Left forelimb (tissue), 1 donor: ENCODE measurements around the gene EFTUD2.

Source experiments
- DNase-seq: peaks from one replicate; pipeline ENCODE4 v3.0.0-alpha.2; 2018; ENCODE audit warnings: low spot score

Gene EFTUD2

DNA sequence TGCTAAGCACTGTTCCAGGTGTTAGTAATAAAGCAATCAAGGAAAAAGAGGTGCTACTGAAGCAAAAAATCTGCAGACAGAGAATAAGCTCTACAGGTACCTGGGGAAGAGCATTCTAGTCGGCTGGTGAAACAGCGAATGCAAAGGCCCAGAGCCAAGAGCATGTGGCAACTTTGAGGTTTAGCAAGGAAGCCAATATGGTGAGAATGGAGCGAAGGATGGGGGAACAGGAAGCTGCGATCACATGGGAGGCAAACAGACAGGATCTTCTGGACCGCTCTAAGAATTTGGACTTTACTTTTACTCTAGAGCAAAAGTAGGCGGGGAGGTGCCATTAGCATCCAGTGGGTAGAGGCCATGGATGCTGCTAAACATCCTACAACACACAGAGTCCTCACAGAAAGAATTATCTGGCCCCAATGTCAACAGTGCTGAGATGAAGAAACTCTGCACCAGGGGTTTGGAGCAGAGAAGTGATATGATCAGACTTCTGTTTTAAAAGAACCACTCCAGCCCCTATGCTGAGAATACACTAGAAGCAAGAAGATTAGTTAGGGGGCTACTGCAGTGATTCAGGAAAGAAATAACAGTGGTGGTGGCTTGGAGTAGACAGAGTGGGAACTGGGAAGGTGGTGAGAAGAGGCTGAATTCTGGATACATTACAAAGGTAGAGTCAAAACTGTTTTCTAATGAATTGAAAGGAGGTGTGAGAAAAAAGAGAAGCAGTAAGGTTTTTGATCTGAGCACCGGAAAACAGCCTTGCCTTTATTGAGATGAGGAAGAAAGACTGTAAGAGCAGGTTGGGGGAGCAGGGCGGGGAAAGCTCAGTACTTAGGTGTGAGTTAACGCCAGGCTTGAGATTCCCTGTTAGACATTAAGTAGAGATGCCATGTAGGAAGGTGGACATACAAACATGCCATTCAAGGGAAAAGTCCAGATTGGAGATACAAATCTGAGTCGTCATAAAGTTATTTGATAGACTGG, 11.0 kb downstream of the EFTUD2 start:
- no peak for DNase-seq

DNA sequence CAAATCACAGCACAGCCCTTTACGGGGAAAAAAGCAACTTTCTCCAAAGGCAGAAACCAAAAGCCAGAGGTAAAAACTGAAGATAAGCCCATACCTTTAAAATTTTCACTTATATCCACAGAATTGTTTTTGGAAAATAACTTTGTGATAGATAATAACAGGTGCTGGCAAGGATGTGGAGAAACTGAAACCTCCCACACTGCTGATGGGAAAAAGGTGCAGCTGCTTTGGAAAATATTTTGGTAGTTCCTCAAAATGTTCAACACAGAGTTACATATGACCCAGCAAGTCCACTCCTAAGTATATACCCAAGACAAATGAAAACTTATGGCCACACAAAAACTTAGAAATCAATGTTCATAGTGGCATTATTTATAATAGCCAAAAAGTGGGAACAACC, 12.2 kb downstream of the EFTUD2 start:
- DNase-seq, result no peak

DNA sequence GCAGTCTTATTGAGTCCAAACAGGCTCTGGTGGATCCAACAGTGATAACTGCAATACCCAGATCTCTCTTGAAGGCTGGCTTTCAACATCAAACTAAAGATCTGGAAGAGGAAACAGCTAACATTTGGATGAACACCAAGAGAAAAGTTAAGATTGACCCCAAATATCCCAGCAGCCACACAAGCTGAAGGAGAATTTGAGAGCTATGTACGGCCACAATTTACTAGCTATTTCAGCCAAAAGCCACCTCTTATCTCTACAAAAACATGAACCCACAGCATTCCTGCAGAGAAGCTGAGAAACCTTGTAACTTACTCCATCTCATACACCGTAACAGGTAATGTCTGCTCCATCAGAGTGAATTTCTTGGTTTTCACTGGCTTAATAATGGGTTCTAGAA, 14.3 kb downstream of the EFTUD2 start:
- DNase-seq, result no peak

DNA sequence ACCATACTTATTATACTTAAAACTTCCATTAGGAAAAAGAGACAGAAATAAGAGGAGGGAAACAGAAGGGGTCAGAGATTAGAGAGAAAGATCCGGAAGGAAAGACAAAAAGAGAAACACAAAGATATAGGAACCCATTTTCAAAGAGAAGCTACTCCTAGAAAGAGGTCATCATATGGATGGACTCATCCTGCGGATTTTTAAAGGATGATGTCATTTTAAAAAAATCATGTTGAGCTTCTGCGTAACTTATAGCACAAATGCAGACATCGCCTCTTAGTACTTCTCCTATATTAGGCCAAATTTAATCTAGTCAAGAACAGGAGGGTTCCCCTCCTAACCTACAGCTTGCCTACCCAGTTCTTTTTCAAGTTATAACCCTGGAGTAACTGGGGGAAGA, 18.1 kb downstream of the EFTUD2 start:
- no peak for DNase-seq

DNA sequence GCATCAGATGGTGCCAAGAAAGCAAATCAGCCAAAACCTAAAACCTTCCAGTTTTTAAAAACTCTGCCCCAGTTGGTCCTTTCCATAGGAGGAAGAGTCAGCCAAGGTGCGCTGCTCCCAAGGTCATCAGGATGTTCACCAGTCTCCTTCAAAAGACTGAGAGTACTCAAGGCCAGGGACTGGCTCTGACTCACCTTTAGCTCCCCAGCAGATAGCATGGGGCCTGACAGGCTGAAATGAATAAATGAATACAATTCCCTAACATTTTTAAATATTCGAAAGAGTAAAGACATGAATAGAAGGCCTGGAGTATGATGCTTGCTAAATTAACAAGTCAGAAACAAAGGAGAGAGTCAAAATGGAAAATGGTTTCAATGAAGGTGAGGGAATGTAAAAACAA, 19.2 kb downstream of the EFTUD2 start:
- DNase-seq, result no peak

DNA sequence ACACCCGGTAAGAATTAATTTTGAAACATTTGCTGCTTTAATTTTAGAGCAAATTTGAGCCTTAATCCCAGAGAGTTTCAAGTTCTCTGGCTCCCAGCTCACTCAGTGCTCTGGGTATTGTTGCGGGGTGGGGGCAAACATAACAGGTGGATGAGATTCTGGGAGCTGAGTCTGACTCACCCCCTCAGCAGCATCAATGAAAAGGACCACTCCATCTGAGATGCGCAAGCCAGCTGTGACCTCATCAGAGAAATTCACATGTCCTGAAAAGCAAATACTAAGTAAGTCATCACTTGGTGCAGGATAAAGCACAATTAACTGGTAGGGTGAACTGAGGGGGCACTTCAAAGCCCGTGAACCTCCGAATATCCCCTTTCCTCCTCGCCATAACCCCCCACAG, 19.9 kb downstream of the EFTUD2 start:
- no peak for DNase-seq

DNA sequence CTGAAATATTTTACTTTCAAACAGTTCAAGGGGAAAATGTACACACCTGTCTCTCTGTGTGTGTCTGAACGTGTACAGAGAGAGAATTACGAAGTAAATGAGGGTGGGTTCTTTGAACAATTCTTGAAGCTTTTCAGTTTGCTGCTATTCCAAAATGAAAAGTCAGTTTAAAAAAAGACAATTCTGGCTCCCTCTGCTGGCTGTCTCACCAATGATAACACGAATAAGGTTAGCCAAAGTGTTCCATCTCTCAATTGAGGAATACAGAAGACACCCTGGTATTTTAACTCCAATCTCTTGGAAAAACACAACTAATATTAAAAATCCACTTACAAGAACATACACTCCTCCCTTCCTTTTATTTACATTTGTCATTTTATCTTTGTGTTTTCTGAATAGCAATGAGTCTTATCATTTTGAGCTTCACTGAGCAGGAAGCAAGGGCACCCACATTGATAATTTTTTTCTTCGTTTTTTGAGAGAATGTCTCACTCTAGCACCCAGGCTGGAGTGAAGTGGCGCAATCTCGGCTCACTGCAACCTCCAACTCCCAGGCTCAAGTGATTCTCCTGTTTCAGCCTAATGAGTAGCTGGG, 20.5 kb downstream of the EFTUD2 start:
- DNase-seq, result no peak

DNA sequence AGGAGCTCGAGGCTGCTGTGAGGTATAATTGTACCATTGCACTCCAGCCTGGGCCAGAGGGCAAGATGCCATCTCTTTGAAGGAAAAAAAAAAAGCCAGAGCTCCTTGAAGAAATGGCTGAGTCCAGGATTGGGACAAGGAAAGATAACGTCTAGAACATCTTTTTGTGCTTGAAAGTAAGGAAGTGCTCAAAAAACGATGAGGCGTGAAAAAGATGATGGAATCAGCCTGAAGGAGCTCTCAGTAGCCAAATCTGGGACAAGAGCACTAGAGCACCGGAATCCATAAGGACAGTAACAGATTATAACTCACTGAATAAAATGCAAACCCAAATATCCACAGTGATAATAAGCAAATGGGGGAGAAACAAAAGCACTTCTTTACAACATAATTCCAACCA, 22.1 kb downstream of the EFTUD2 start:
- no peak for DNase-seq

DNA sequence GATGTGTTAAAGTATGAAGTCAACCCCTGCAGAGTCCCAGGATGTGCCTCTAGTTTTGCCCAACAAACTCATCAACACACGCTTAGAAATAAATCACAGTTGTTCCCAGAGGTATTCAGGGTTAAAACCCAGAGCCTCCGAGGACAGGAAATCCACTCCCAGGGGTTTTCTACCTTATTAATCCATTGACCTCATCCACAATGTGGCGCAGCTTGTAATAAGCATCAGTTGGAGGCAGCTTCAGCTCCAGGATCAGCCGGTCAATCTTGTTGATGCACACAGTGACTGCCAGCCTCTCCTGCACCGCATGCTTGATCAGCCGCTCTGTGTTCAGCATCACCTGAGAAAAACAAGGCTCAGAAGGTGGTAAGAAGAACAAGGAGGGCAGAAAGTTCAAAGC, 23.5 kb downstream of the EFTUD2 start:
- DNase-seq, result no peak

DNA sequence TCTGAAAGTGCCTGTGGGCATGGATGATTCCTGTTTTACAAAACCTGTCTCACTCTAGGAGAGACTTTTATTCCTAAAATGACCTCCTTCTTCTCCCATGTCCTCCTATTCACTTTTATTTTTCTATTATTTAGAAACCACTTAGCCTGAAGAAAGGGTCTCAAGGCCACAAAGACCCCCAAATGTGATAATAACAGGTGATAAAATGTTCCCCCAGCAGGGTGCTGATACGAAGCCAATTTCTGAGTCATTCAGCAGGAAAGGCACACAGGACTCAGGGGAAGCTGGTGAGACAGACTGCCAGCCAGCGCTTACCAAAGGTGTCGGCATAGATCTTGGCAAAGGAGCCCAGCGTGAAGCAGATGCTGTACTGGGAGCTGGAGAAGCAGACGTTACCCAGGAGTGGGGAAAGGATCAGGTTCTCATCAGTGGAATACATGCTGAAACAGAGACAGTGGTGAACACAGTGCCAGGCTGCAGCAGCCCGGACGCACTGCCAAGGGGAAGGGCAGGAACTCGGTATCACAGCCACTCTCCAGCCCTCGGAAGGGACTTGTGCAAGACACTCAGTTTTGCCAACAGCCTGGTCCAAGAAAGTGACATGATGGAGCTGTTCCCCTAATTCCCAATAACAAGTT, 27.0 kb downstream of the EFTUD2 start:
- no peak for DNase-seq

DNA sequence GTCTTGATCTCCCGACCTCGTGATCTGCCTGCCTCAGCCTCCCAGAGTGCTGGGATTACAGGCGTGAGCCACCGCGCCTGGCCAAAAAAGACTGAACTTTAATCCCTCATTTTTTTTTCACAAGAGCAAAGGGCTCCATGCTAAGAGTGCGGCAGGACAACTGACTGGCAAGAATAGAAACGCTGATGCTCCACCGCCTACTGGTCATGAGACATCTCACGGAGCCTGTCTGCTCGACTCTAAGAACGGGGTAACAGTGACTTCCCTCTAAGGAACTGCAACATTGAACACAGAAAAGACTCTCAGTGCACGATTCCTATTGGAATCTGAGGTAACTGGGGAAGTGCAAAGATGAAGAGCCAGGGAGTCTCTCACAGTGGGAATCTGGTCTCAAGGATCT, 27.7 kb downstream of the EFTUD2 start:
- no peak for DNase-seq

DNA sequence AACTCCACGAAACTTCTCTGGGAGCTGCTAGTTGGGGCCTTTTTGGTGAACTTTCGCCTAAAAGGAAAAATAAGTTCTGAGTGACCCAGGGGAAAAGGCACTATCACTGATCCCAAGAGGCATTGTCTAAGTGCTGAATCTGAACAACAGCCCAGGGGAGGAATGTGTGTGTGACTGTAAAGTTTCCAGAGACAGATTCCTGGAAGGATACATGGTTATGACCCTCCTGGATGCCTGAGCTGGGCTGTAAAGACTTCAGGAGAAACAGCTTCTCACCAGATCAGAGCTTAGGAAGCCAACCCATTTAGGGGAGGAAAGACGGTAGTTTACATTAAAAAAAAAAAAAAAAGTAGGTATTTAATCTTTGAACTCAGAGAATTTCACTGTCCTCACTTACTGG, 31.4 kb downstream of the EFTUD2 start:
- no peak for DNase-seq

DNA sequence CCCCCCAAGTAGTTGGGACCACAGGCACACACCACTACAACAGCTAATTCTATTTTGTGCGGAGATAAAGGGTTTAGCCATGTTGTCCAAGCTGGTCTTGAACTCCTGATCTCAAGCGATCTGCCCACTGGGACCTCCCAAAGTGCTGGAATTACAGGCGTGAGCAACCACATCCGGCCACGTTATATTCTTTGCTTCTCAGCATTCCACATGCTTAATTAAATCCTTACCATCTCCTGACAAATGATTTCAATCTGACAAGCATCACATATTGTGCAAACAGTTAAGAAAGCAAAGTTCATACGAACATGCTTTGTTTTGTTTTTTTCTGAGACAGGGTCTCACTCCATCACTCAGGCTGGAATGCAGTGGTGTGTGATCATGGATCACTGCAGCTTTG, 33.3 kb downstream of the EFTUD2 start:
- no peak for DNase-seq

DNA sequence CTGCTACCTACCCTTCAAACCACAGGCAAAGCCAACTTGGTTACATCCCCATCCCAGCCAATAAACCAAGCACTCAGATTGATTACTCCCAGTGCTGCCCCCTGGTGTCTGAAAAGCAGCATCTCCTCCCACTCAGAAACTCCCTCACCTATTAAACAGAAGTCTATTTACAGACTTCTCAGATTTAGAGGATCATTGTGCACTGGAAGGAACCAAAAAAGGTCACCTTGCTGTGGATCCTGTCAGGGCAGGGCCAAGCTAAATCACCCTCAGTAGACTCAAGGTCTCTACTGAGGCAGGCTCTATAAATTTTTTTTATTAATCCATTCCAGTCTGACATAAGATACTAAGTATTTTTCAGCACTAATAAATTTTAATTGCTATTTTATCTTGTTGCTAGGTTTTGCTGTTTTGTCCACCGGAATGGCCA, 34.0 kb downstream of the EFTUD2 start:
- peak; percentile 70 for DNase-seq

DNA sequence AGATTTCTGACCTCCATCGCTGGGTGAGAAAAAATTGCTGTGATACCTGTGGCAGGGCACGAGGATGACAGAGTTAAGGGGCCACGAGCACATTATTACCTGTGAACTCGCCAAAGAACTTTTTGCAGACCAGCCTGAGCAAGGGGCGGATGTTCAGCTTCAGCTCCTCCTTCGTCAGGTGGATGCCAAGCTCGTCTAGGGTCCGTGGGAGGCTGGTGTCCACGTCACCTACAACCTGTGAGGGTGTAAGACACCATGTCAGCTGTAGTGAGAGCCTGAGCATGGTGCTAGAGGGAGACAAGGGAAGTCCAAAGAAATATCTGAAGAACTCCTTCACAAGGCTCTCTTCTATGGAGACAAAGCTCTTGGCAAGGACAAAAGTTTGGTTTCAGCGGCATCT, 34.4 kb downstream of the EFTUD2 start:
- no peak for DNase-seq

DNA sequence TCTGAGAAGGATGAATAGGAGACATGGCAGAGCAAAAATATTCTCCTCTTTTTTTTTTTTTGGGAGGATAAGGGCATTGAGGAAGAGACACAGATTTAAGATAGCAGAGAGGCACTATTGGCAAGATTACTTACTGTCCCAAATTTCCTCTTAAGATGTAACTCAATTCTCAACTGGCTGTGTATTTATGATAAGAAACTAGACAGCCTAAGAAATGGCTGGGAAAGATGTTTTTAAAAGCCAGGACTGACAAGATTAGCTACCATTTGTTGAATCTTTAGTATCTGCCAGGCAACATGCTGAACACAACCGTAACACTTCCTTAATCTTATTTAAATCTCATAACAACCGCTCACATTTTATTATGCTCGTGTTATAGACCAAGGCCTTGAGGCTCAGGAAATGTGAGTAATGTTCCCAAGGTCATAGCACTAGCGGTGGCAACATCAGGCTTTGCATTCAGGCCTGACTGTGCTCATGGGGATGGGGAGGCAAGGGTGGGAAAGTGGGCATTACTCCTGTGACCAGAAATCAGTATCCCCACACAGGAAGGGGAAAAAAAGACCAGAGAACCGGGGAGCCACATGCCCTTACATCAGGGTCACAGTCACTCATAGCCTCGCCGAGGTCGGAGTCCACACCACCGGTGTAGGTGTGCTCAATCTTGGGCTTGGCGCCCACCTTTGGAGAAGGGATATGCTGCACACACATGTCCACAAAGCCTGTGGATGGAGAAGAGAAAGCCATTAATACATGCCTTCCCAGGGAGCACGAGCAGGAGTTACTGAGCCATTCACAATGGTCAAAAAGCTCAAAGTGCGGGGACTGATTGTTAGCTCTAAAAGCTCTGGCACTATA, 36.0 kb downstream of the EFTUD2 start:
- no peak for DNase-seq

DNA sequence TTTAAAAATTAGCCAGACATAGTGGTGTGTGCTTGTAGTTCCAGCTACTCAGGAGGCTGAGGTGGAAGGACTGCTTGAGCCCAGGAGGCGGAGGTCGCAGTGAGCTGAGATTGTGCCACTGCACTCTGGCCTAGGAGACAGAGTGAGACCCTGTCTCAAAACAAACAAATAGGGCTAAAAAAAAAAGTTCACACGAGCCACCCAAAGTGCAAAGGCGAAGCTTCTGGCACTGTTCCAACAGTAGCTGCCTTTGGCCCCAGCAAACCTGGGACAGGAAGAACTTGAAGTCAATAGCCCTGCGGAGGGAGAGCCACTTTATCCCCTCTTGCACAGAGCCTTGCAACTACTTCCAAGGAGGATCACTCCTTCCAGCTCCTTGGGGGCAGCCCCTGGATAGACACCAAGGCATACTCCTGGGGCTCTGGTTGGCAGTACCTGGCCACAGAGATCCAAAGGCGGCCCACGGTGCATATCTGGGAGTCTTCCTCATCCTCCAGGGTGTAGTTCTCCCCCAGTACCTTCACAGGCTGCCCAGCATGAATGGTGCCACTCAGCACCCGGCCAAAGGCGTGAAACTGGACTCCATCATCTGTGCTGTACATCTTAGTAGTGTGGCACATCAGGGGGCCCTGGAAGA, 36.8 kb downstream of the EFTUD2 start:
- no peak for DNase-seq

DNA sequence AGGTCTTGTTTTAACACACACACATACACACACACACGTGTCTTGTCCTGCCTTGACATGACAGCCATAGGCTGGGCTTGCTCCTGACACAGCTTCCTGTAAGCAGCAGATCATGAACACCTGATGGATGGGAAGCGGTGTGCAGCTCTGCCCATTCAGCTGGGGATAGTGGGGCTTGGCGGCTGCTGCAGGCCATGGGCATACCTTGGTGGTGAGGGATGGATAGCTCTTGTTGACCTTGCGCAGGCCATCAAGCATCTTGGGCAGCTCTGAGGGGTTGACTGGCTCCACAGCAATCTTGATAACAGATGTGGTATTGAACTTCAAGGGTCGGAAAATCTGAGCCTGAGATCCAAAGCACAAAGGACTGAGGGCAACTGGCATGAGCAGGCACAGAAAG, 39.5 kb downstream of the EFTUD2 start:
- no peak for DNase-seq

DNA sequence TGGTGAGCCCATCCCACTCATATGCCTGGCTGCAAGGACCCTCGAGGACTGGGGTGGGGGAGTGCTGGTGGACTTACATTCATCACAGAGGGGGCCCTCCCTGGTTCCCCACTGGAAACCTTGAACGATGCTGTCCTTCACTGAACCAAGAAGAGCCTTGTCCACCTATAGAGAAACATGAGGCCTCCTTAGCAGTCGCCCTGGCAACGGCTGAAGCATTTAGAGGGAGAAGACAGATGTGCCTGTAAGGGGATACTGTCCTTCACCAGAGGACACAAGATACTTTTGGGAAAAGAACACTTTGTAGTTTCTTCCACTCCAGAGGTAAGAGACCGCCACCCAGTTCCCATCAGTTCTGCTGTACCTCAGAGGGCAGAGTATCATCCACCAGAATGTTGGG, 45.1 kb downstream of the EFTUD2 start:
- DNase-seq, result no peak

DNA sequence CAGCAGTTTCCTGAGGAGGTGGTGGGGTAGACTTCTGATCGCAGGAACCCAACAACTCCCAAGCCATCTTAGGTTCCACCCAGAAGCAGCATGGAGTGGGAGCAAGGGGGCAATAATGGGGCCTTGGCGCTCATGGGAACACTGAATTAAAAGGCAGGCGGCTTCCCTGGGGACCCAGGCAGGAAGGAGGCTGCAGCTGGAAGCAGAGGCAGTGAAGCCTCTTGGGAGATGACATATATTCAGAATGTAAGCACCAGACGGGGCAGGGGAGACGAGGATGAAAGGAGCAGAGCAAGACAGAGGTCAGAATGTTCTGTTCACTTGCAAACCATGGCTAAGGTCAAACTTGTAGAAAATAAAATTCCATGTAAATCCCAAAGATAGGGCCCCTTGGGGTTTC, 48.6 kb downstream of the EFTUD2 start:
- DNase-seq, result no peak

DNA sequence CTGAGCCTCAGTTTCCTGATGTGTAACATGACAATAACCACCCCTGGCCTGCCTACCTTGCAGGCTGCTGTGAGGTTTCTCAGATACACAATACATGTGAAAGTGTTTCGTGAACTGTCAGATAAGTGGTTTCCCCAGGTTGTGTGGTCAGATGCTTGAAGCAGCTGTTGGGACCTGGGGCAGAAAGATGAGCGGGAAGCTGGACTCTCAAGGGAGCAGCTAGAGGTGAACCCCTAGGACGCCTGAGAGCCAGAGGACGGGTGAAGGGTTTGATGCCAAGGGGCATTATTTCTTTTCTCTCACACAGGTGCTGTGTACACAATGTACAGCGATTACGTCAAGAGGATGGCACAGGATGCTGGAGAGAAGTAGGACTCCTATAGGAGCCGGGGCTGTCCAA, 49.2 kb downstream of the EFTUD2 start:
- DNase-seq, result no peak
